CD4-positive, alpha-beta T cell treated with Interferon gamma for 1 hour (primary cell): ENCODE results near the gene ZNF106.

Experiments
- DNase-seq: peaks from one replicate; pipeline ENCODE4 v3.0.0-alpha.2; 2020

ZNF106 gene

GRCh38 chr15:42364529-42364928 is 126.4 kb downstream of the ZNF106 start:
- DNase-seq, result no peak

DNA sequence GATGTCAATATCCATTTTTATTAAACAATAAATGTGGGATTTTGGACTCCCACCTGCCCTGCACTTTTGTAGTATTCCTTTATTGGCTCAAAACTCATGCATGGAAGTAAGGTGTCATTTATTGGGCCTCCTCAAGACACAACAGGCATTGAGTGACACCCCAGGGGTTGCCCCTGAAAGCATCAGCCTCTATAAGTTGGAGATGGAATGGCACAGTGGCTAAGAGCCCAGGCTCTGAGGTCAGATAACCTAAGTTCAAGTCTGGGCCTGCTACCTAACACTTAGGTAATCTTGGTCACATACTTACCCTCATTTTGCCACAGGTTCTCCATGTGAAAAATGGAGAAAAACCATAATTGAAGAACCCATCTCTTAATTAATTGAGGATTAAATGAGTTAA is 127.0 kb downstream of the ZNF106 start:
- no peak for DNase-seq

GRCh38 chr15:42363487-42363886 is 127.5 kb downstream of the ZNF106 start:
- DNase-seq, result no peak
